ENCODE measurements around the gene C4orf54. TPM values are rescaled to one million over a fixed set of nuclear protein-coding genes. Genes with fewer than 3 reads are reported as not detected.

The C4orf54 gene
- total RNA-seq, 1 experiment from 2014 or later = not detected

- no peaks in the 10 kb centered on the region for H3K79me1 ChIP-seq (ENCODE audit: insufficient read depth, low read depth, low read length, poor library complexity, severe bottlenecking)
- H2AK5ac ChIP-seq (ENCODE audit: insufficient read length, low read length) = no peak overlapping the region
- Mint-ChIP-seq H3K4me1 (peaks cover 36 to 44% of the 10 kb centered on the region in 2 experiments), H3K27me3 (ENCODE audit: low read depth) (peaks cover 34% of the 10 kb centered on the region), H3K36me3 (ENCODE audit: insufficient read depth in 1 of 3, low read depth in 3 of 3) (no peaks in the 10 kb centered on the region), H3K27ac (no peak overlapping the region), H3K4me3 (no peak overlapping the region), H3K9me3 (no peaks in the 10 kb centered on the region; a peak in 2 of 5 replicates)
- H3K18ac ChIP-seq (ENCODE audit: insufficient read length, low read depth, low read length) = no peak overlapping the region
- H2BK120ac ChIP-seq (ENCODE audit: low read depth, low read length, poor library complexity, severe bottlenecking) = no peak overlapping the region
- H3K23me2 ChIP-seq (ENCODE audit: insufficient read length, low read depth, low read length, poor library complexity, severe bottlenecking) = no peaks in the 10 kb centered on the region
- H4K20me1 ChIP-seq (ENCODE audit: control insufficient read depth, insufficient read depth, insufficient read length) = no peaks in the 10 kb centered on the region
- no peaks in the 10 kb centered on the region for H3K9me3 ChIP-seq (ENCODE audit: control insufficient read depth, low read depth, low read length)
- H2BK20ac ChIP-seq (ENCODE audit: low read depth, low read length, poor library complexity, severe bottlenecking) = no peak overlapping the region
- no peak overlapping the region for H3K27ac ChIP-seq (ENCODE audit: insufficient read length, low read depth, low read length)
- no peaks in the 10 kb centered on the region for H3K79me2 ChIP-seq (ENCODE audit: insufficient read depth, low read length)
- H3K9ac ChIP-seq (ENCODE audit: extremely low read depth, insufficient read length, low read length) = no peak overlapping the region
- peaks cover 3% of the 10 kb centered on the region; the same call in 1 of the 2 replicates for H3K4me1 ChIP-seq (ENCODE audit: insufficient read depth, low read length)
- no peak overlapping the region for H3K23ac ChIP-seq (ENCODE audit: insufficient read length, low read depth, low read length)
- H3K4ac ChIP-seq (ENCODE audit: low read depth, low read length) = no peak overlapping the region
- no CpG with 5 or more reads among the region's 2 CpGs for WGBS (ENCODE audit: extremely low coverage, insufficient read length, low lambda C conversion rate)
- no peak overlapping the region for H3K14ac ChIP-seq (ENCODE audit: insufficient read depth, low read length)
- TF ChIP-seq CTCF (conservative IDR thresholded peaks at IDR 0.05) = no peak
- H2BK15ac ChIP-seq (ENCODE audit: low read depth, low read length) = no peak overlapping the region
- H3K27me3 ChIP-seq (ENCODE audit: insufficient read depth, low read length) = no peaks in the 10 kb centered on the region; the same call in 1 of the 2 replicates
- no peak overlapping the region for H2AFZ ChIP-seq (ENCODE audit: low read length)
- H3K56ac ChIP-seq (ENCODE audit: insufficient read length, low read depth, low read length) = no peak overlapping the region
- no peak overlapping the region for H4K5ac ChIP-seq (ENCODE audit: insufficient read length, low read depth, low read length)
- no peak overlapping the region for H2BK5ac ChIP-seq (ENCODE audit: insufficient read length, low read length)
- no peak for DNase-seq
- H2BK12ac ChIP-seq (ENCODE audit: insufficient read length, low read depth, low read length) = no peak overlapping the region
- H3K4me2 ChIP-seq (ENCODE audit: insufficient read depth, insufficient read length, low read length) = no peak overlapping the region
- no peak overlapping the region for H4K8ac ChIP-seq (replicated peaks; ENCODE audit: insufficient read length, low read depth, low read length)
- no peak overlapping the region for H3T11ph ChIP-seq (ENCODE audit: low read length)
- H4K91ac ChIP-seq (ENCODE audit: insufficient read length, low read depth, low read length) = no peak overlapping the region
Measured at GRCh38 chr4:99640676-99641075, 17.0 kb downstream of the C4orf54 start.

Measured in H9 (cell line).